SHP77 treated with DMSO at 0.1 percent for 48 hours (cell line): ENCODE measurements around the gene SF3B6.
"Not testable (repeated sequence)": the region's sequence is repeated elsewhere in the genome, so short reads cannot be mapped to it uniquely, and the experiment has no call there.

ENCODE experiments used
- DNase-seq: peaks from one replicate; lab custom pipeline; 2025; lab: John Stamatoyannopoulos, UW

The SF3B6 gene

DNA sequence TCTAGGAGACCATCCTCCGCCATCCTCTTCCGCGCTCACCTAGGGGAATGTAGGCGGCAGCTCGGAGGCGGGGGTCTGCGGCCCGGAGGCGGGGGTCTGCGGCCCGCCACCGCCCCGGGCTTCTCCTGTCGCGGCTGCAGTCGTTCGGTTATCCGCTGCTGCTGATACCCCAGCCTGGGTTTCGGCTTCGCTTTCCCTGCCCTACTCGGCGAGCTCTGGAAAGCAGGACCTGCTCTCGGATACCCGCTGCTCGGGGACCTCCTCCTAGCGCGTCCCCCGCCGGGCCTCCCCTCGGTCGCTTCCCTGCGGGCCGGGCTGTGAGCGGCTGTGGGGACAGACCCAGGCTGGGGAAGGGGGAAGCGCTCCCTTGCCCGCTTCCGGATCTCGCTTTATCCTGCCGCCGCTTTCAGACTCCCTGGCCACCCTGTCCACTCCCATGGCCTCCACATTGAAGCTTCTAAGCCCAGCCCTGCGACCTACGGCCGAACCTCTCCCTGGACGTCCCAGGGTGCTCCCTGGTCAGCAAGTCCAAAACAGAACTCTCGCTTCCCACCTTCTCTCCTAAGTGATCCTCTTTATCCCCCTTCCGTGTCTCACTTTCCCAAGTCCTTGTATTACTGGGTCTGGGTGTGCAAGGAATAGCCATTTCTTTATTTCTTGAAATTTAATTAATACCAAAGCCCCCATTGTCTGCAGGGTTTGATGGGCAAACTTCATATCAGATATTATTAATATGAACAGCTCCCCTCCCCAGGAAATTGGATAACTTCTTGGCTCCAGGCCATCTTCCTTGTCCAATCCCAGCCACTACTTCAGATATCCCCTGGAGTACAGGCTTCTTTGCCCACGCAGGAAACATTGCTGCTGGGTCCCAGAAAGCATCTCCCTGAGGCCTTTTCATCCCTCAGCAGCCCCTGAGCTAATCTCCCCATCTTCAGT lies 25.8 kb downstream of the SF3B6 start:
- no peak for DNase-seq

- no peak for DNase-seq
These were observed 26.6 kb downstream of the SF3B6 start, which contains the start of gene FKBP1B for GRCh38 chr2:24049485-24050021. Gene FKBP1B, plus strand, starts transcription at chr2:24049741. Its CDS starts 109 bp downstream, at chr2:24049850.

DNA sequence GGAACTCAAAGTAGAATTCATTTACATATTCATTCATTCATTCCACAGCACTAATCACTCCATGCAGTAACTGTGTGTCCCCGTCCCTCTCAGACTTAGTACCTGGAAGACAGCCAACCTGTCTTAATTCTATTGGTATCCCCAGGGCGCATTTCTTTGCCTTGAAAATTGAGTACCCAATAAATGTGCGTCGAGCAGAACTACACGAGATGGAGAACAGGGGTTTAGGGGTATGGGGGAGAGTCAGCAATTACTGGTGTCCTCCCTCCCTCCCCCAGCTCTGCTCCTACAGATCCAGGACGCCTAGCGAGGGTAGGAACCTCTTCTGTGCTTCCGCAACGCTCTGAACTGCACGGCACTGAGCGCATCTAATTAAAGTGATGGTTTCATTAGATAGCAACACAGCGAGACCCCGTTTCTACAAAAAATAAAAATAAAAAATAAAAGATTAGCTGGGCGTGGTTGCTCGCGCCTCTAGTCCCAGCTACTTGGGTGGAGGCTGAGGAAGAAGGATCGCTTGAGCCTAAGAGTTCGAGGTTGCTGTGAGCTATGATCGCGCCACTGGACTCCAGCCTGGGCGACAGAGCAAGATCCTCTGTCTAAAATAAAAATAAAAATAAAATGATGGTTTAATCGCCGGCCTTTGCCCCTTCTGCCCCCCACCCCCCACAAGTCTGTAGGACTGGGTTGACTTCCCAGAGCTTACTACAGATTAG lies 27.2 kb downstream of the SF3B6 start:
- no peak for DNase-seq

GRCh38 chr2:24047703-24048033 lies 28.5 kb downstream of the SF3B6 start:
- no peak for DNase-seq

GRCh38 chr2:24046930-24047702 lies 29.0 kb downstream of the SF3B6 start, which contains the start of gene WDCP:
Gene WDCP, minus strand, starts transcription at chr2:24047391. Its CDS starts 7,897 bp downstream, at chr2:24039494.
- DNase-seq: peak; percentile 98

DNA sequence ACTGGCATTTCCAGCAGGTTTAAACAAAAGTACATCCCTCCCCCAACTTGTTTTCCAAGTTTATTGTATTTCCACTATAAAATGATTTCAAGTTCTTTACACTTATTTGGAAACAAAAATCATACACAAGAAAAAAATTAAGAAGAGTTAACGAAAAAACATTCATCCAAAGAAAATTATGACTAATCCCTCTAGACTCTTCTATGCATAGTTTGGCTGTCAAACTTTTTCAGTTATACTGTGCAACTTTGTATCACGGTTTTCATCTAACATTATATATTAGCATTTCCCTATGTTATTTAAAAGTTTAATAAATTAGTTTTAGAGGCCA lies 29.6 kb downstream of the SF3B6 start:
- no peak for DNase-seq

DNA sequence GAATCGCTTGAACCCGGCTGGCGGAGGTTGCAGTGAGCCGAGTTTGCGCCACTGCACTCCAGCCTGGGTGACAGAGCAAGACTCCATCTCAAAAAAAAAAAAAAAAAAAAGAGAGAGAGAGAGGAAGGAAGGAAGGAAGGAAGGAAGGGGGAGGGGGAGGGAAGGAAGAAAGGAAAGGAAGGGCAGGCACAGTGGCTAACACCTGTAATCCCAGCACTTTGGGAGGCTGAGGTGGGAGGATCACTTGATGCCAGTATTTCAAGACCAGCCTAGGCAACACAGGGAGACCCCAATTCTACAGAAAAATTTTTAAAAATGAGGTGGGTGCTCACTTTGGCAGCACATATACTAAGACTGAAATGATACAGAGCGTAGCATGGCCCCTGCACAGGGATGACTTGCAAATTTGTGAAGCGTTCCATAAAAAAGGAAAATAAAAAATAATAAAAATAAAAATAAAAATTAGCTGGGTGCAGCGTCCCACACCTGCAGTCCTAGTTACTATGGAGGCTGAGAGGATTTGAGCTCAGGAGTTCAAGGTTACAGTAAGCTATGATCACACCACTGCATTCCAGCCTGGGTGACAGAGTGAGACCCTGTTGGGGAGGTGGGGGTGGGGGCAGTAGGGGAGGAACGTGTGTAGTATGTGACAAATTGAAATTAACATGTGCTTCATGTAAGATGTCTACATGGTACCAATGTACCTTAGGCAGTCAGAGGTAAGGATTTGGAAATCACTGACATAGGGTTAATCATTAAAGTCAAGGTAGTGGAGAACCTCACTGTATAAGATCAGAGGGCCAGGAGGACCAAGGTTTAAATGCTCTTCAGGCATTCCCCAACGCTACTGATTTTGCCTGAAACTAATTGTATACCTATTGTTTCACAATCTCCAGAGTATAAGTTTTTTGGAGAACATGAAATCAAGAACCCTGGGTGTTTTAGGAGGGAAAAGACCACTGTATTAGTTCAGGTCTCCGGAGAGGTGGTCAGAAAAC lies 30.3 kb downstream of the SF3B6 start:
- no peak for DNase-seq

GRCh38 chr2:24043133-24043532 lies 33.0 kb downstream of the SF3B6 start:
- DNase-seq: not testable (repeated sequence)

DNA sequence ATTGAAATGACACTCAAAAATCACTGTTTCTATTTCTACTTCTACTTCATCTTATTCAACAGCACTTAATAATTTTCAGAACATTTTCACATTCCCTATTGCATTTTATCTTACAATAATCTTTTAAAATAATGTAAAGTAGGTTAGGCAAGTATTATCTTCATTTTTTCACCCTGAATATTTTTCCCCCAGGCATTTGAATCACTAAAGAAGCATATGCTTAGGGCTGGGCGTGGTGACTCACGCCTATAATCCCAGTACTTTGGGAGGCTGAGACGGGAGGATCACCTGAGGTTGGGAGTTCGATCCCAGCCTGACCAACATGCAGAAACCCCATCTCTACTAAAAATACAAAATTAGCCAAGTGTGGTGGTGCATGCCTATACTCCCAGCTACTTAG lies 35.6 kb downstream of the SF3B6 start:
- DNase-seq: no peak

- no peak for DNase-seq
These were observed 37.2 kb downstream of the SF3B6 start for GRCh38 chr2:24038786-24039499.

- DNase-seq: no peak
These were observed 49.9 kb downstream of the SF3B6 start for GRCh38 chr2:24026233-24026632.

DNA sequence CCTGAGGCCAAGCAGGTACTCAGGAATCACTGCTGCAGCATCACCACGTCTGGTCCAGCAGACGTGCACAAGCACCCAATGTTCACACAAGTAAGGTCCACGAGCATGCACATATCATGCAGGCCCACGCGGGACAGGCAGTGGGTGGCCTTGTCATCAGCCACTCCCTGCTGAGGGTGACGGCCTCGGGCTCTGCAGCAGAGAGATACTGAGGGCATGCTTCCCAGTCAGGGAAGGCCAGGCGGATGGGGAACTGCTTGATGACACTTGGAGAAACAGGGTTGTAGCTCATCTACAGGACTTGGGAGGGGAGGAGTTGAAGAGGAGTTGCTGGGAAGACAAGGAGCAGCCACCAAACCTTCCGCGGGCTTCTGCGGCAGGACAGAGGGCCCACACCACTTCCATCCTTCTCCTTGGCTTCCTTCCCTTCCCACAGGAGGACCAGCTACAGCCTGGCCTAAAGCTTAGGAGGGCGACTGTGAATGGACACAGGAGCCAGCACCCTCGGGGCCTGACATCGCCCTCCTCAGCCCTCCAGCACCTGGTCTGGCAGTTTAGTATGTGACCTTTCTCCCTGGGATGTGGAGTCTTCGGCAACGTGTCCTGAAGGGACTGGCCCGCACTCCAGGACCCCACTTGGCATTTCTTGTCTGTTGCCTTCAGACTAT lies 51.0 kb downstream of the SF3B6 start:
- DNase-seq: no peak

DNA sequence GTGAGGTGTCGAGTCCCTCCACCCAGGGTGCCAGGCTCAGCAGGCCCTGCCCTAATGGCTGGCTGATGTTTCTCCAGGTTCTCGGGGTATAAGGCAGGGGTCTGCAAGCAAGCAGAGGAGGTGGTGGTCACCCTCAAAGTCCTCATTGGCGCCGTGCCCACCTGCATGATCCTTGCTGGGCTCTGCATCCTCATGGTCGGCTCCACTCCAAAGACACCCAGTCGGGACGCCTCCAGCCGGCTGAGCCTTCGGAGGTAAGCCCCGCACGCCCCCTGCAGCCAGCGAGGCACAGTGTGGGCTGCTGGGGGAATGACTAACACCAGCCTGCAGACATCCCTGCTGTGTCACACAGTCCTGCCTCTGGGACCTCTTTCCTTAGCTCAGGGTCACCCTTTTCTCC lies 52.1 kb downstream of the SF3B6 start:
- no peak for DNase-seq

DNA sequence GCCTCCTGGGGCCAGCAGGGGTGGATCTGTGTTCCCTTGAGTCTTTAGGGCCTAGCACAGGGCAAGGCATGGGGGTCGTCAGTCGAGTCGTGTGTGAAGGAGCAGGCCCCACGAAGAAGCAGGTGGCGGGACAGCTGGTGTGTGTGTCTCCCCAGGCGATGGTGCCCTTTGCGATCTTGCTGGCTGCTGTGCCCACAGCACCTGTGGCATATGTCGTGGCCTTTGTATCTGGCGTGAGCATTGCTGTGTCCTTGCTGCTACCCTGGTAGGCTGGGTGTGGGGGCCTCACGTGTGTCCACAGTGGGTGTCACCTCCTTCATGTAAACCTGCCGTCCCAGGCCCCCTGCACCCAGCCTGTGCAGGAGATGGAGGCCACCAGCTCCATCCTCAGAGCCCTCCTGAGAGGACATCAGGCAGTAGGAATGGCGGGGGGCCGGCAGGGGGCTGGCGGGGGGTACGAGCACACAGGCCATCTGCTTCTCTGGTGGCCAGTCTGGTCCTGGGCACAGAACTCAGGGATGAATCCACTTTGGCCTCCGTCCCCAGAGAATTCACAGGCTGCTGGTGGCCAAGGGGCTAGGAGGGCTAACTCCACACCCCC lies 53.1 kb downstream of the SF3B6 start:
- DNase-seq: no peak

- DNase-seq: no peak
These were observed 53.7 kb downstream of the SF3B6 start for GRCh38 chr2:24022324-24022974.

- no peak for DNase-seq
These were observed 54.8 kb downstream of the SF3B6 start for GRCh38 chr2:24021122-24021998.

GRCh38 chr2:24020244-24020643 lies 55.9 kb downstream of the SF3B6 start:
- DNase-seq: no peak

GRCh38 chr2:24019729-24020128 lies 56.4 kb downstream of the SF3B6 start:
- no peak for DNase-seq
